CD14-positive monocyte (primary cell): ENCODE measurements around the gene HOXA2. TPM values are rescaled to one million over a fixed set of nuclear protein-coding genes. Genes with fewer than 3 reads are reported as not detected.
A peak's percentile ranks its signal among the peaks of the same experiment; 100 is the strongest.

Experiments used
- DNase-seq, 3 donors: peaks; one replicate each; pipeline ENCODE4 v3.0.0-alpha.2; 2011 to 2022
- H2AFZ ChIP-seq: 2 replicates; pipeline ENCODE4 v1.6.0; 2012; ENCODE audit warnings: mild to moderate bottlenecking, low read depth, low read length, inconsistent platforms; ENCODE audit not compliant: insufficient read depth, poor library complexity, severe bottlenecking
- H3K27ac ChIP-seq, 2 donors: 1 replicate in 1 of 2; 2 replicates in 1 of 2; pipeline ENCODE4 v1.5.1; 2012 to 2013; ENCODE audit warnings: low read length in 2 of 2, control low read depth in 1 of 2, inconsistent platforms in 1 of 2, low read depth in 1 of 2, mild to moderate bottlenecking in 1 of 2
- H3K27me3 ChIP-seq, 2 donors: one replicate each; pipeline versions ENCODE4 v1.6.0 to v1.6.1; 2011 to 2013; ENCODE audit warnings: low read length in 2 of 2; ENCODE audit not compliant: control insufficient read depth in 2 of 2, insufficient read depth in 2 of 2
- H3K36me3 ChIP-seq, 2 donors: replicated peaks in 1 of 2; 1 replicate in 1 of 2; 2 replicates in 1 of 2; pipeline versions ENCODE4 v1.5.1 to v1.6.1; 2012 to 2013; ENCODE audit warnings: low read length in 2 of 2, control low read depth in 1 of 2, inconsistent platforms in 1 of 2, mild to moderate bottlenecking in 1 of 2; ENCODE audit not compliant: insufficient read depth in 2 of 2, control insufficient read depth in 1 of 2
- H3K4me1 ChIP-seq, 2 donors: 1 replicate in 1 of 2; 2 replicates in 1 of 2; pipeline versions ENCODE4 v1.5.1 to v1.6.1; 2012 to 2013; ENCODE audit warnings: low read length in 2 of 2, control low read depth in 1 of 2, inconsistent platforms in 1 of 2, mild to moderate bottlenecking in 1 of 2, moderate library complexity in 1 of 2; ENCODE audit not compliant: insufficient read depth in 2 of 2, control insufficient read depth in 1 of 2
- H3K4me2 ChIP-seq: replicated peaks from 2 replicates; pipeline ENCODE3; 2012; ENCODE audit warnings: low read length, moderate library complexity, mild to moderate bottlenecking; ENCODE audit not compliant: poor library complexity, severe bottlenecking; ENCODE audit errors: extremely low read depth
- H3K4me3 ChIP-seq, 3 experiments: fragments of 200-600 bp in 1 of 3; sonication (generic) in 1 of 3; replicated peaks in 1 of 3; 1 replicate in 2 of 3; 2 replicates in 1 of 3; pipeline ENCODE4 v1.5.1; 2011 to 2013; ENCODE audit warnings: low read length in 3 of 3, mild to moderate bottlenecking in 3 of 3, control low read depth in 2 of 3, low read depth in 2 of 3, inconsistent platforms in 1 of 3, moderate library complexity in 1 of 3
- H3K79me2 ChIP-seq: 2 replicates; pipeline ENCODE4 v1.6.0; 2012; ENCODE audit warnings: mild to moderate bottlenecking, control low read depth, inconsistent platforms, low read length, moderate library complexity; ENCODE audit not compliant: insufficient read depth
- H3K9ac ChIP-seq: 2 replicates; pipeline ENCODE4 v1.6.0; 2017; ENCODE audit warnings: low read length, mild to moderate bottlenecking; ENCODE audit not compliant: insufficient read depth, poor library complexity, severe bottlenecking
- H3K9me3 ChIP-seq, 2 donors: replicated peaks in 1 of 2; 1 replicate in 1 of 2; 2 replicates in 1 of 2; pipeline versions ENCODE4 v1.5.1 to v1.6.1; 2012 to 2013; ENCODE audit warnings: low read length in 2 of 2, control low read depth in 1 of 2; ENCODE audit not compliant: control insufficient read depth in 1 of 2, insufficient read depth in 1 of 2
- H4K20me1 ChIP-seq: 2 replicates; pipeline ENCODE4 v1.6.0; 2012; ENCODE audit warnings: mild to moderate bottlenecking, low read length, control low read depth, moderate library complexity; ENCODE audit not compliant: insufficient read depth
- H3K27ac Mint-ChIP-seq, 7 donors: one replicate each; pipeline ENCODE4 v1.8.0; 2020; ENCODE audit warnings: mild to moderate bottlenecking in 7 of 7, mixed read lengths in 7 of 7, moderate library complexity in 6 of 7, inconsistent platforms in 2 of 7
- H3K27me3 Mint-ChIP-seq, 3 donors: one replicate each; pipeline ENCODE4 v1.8.0; 2021 to 2022; ENCODE audit warnings: low read depth in 3 of 3, mild to moderate bottlenecking in 3 of 3, mixed read lengths in 3 of 3, moderate library complexity in 3 of 3, inconsistent platforms in 1 of 3
- H3K36me3 Mint-ChIP-seq, 2 donors: one replicate each; pipeline ENCODE4 v1.8.0; 2020; ENCODE audit warnings: mixed read lengths in 2 of 2, inconsistent platforms in 1 of 2, mild to moderate bottlenecking in 1 of 2
- H3K4me1 Mint-ChIP-seq: one replicate; pipeline ENCODE4 v1.8.0; 2020; ENCODE audit warnings: mild to moderate bottlenecking, mixed read lengths
- H3K4me3 Mint-ChIP-seq, 2 donors: one replicate each; pipeline ENCODE4 v1.8.0; 2020; ENCODE audit warnings: mild to moderate bottlenecking in 2 of 2, mixed read lengths in 2 of 2, moderate library complexity in 1 of 2
- H3K9me3 Mint-ChIP-seq, 7 donors: one replicate each; pipeline ENCODE4 v1.8.0; 2020 to 2022; ENCODE audit warnings: mixed read lengths in 7 of 7, mild to moderate bottlenecking in 6 of 7, moderate library complexity in 6 of 7, inconsistent platforms in 2 of 7
- WGBS: methylation state at CpG from one replicate; pipeline ENCODE4 v1.1.5; 2013; ENCODE audit warnings: missing lambda C conversion rate; ENCODE audit not compliant: insufficient coverage; 5-methylcytosine and 5-hydroxymethylcytosine counted together
- intact Hi-C, 2 donors: fragments of 100-400 bp; cut with micrococcal nuclease; formaldehyde crosslinking; loops; one replicate each; pipeline versions ENCODE4 v1.15.0 to v1.15.1; 2023
- polyA plus RNA-seq, 3 donors: library from polyadenylated mRNA; depleted of rRNA in 1 of 3; unstranded in 2 of 3; stranded (reverse) in 1 of 3; fragments of 300-500 nt in 2 of 3; fragments of >200 nt in 1 of 3; fragmentation: Illumina TruSeq in 2 of 3; gene quantifications; 1 replicate in 2 of 3; 2 replicates in 1 of 3; pipeline ENCODE4 v1.2.3, GENCODE V29; 2012 to 2021
- TF ChIP-seq, protein P1 (sequence below): fragments of 200-600 bp; IDR thresholded peaks from one replicate; pipeline ENCODE4 v1.8.0; 2022; ENCODE audit warnings: antibody characterized with exemption, mild to moderate bottlenecking

The HOXA2 gene
- polyA plus RNA-seq, 3 donors: not detected

DNA sequence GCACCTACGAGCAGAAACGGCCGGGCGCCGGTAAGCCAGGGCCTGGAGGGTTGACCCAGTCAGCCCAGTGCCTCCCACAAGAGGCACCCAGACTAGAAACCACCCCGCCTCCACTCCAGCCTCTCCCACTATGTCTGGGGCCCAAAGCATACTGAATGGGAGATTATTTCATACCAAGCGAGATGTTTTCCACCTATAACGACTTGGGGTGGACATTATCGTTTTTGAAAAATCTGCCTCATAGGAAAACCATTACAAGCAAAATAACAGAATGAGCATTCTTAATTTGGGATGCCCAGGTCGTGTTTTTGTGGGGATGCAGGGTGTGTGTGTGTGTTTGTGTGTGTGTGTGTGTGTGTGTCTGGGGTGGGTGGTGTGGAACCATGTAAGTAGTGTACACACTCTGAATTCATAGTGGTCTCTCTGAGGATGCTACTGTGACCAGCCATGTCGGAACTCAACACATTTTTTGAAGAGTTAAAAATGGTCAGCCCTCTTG, 43.5 kb upstream of the HOXA2 start:
- Histone ChIP-seq H3K4me2 (no peak overlapping the region), H3K9ac (no peak overlapping the region), H3K4me3 (no peak overlapping the region), H3K4me1 (peaks cover 22 to 28% of the 10 kb centered on the region in 2 donors), H3K9me3 (peaks cover 26 to 30% of the 10 kb centered on the region in 2 donors), H2AFZ (no peak overlapping the region), H3K79me2 (no peaks in the 10 kb centered on the region), H3K27ac (no peak overlapping the region), H3K27me3 (peaks cover 44 to 82% of the 10 kb centered on the region in 2 donors), H3K36me3 (no peaks in the 10 kb centered on the region), H4K20me1 (no peaks in the 10 kb centered on the region)
- H3K27me3 Mint-ChIP-seq: peaks cover 67 to 87% (median 86%) of the 10 kb centered on the region in 3 donors
- no peak for DNase-seq
- H3K36me3 Mint-ChIP-seq: peaks cover 6 to 18% of the 10 kb centered on the region in 2 donors
- no peak overlapping the region for H3K27ac Mint-ChIP-seq
- H3K4me3 Mint-ChIP-seq: peak overlapping the region in 1 of 2 donors; percentile 92
- peaks cover 13 to 51% (median 37%) of the 10 kb centered on the region in 7 donors for H3K9me3 Mint-ChIP-seq
- 63% methylated on average over 7 of the region's 11 CpGs for WGBS
- peaks cover 30% of the 10 kb centered on the region for H3K4me1 Mint-ChIP-seq
- intact Hi-C loops: no loop called here
- TF ChIP-seq, protein P1, sequence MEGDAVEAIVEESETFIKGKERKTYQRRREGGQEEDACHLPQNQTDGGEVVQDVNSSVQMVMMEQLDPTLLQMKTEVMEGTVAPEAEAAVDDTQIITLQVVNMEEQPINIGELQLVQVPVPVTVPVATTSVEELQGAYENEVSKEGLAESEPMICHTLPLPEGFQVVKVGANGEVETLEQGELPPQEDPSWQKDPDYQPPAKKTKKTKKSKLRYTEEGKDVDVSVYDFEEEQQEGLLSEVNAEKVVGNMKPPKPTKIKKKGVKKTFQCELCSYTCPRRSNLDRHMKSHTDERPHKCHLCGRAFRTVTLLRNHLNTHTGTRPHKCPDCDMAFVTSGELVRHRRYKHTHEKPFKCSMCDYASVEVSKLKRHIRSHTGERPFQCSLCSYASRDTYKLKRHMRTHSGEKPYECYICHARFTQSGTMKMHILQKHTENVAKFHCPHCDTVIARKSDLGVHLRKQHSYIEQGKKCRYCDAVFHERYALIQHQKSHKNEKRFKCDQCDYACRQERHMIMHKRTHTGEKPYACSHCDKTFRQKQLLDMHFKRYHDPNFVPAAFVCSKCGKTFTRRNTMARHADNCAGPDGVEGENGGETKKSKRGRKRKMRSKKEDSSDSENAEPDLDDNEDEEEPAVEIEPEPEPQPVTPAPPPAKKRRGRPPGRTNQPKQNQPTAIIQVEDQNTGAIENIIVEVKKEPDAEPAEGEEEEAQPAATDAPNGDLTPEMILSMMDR: no peak

DNA sequence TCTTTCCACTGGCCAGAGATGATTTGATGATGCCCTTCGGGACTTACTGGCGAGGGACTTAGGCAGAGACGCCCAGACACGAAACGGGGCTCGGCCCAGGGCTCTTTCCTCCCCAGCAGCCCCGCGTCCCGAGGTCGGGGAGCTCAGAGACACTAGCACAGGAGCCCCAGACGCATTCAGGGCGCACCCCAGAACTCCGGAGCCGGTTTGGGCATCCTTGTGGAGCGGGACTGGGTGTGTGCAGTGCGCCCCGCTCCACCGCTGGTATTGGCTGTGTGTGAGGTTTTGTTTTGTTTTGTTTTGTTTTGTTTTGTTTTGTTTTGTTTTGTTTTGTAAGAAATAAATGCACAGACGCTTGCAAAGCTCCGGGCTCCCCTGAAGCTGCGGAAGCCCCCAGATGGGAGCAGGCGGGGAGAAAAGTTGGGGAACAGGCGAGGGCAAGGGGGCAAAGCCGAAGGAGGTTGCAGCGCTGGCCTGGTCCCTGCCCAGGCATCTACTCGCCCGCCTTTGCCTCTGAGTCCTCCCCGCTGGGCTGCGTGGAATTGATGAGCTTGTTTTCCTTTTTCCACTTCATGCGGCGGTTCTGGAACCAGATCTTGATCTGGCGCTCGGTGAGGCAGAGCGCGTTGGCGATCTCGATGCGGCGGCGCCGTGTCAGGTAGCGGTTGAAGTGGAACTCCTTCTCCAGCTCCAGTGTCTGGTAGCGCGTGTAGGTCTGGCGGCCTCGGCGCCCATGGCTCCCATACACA, 42.9 kb upstream of the HOXA2 start:
- no peak for DNase-seq
- Mint-ChIP-seq H3K9me3 (peaks cover 13 to 49% (median 37%) of the 10 kb centered on the region in 7 donors), H3K4me3 (peak overlapping the region in 1 of 2 donors; percentile 92), H3K27me3 (peaks cover 66 to 82% (median 80%) of the 10 kb centered on the region in 3 donors), H3K36me3 (peaks cover 3 to 16% of the 10 kb centered on the region in 2 donors), H3K27ac (no peak overlapping the region), H3K4me1 (peaks cover 23% of the 10 kb centered on the region)
- Histone ChIP-seq H3K36me3 (no peaks in the 10 kb centered on the region), H3K27me3 (peaks cover 41 to 76% of the 10 kb centered on the region in 2 donors), H3K4me3 (no peak overlapping the region), H3K79me2 (no peaks in the 10 kb centered on the region), H2AFZ (no peak overlapping the region), H3K4me2 (no peak overlapping the region), H3K27ac (no peak overlapping the region), H3K4me1 (peaks cover 16 to 22% of the 10 kb centered on the region in 2 donors), H4K20me1 (no peaks in the 10 kb centered on the region), H3K9me3 (peaks cover 24 to 30% of the 10 kb centered on the region in 2 donors), H3K9ac (no peak overlapping the region)
- intact Hi-C loops: no loop called here
- TF ChIP-seq, protein P1: no peak
- 87% methylated on average over 43 of the region's 47 CpGs for WGBS
